HFFc6 (cell line): ENCODE results near the gene ATP8A2. TPM values are rescaled to one million over a fixed set of nuclear protein-coding genes. Genes with fewer than 3 reads are reported as not detected.

Experiments used
- DNase-seq: peaks from one replicate; pipeline ENCODE4 v3.0.0-alpha.2; 2018
- H3K27ac Mint-ChIP-seq: 2 replicates; pipeline ENCODE4 v1.8.0; 2020; ENCODE audit warnings: mild to moderate bottlenecking, mixed read lengths
- H3K27me3 Mint-ChIP-seq: 2 replicates; pipeline ENCODE4 v1.8.0; 2021; ENCODE audit warnings: mild to moderate bottlenecking, moderate library complexity, mixed read lengths; ENCODE audit not compliant: insufficient read depth
- H3K36me3 Mint-ChIP-seq: 2 replicates; pipeline ENCODE4 v1.8.0; 2021; ENCODE audit warnings: low read depth, mixed read lengths
- H3K4me1 Mint-ChIP-seq: 2 replicates; pipeline ENCODE4 v1.8.0; 2020; ENCODE audit warnings: low read depth, mixed read lengths
- H3K4me3 Mint-ChIP-seq: 2 replicates; pipeline ENCODE4 v1.8.0; 2020; ENCODE audit warnings: mild to moderate bottlenecking, moderate library complexity, mixed read lengths
- H3K9me3 Mint-ChIP-seq: 2 replicates; pipeline ENCODE4 v1.8.0; 2020; ENCODE audit warnings: mild to moderate bottlenecking, mixed read lengths
- CTCF ChIP-seq: fragments of 200-600 bp; sonication (generic); IDR thresholded peaks from 2 replicates; pipeline ENCODE4 v1.5.0; 2021; ENCODE audit warnings: antibody characterized with exemption, mild to moderate bottlenecking
- total RNA-seq, 6 experiments: library from RNA; stranded (reverse); fragmentation: NEBNext Ultra II Directional; extraction: Animal tissue kit (Norgen Biotek cat#: 25700); gene quantifications; 2 replicates in 1 of 6; 3 replicates in 5 of 6; pipeline ENCODE4 v1.2.3, GENCODE V29; 2021

The ATP8A2 gene
- total RNA-seq, 6 experiments from 2014 or later, result 0.02 TPM; not detected in 5

GRCh38 chr13:25432691-25433090 lies 60.9 kb downstream of the ATP8A2 start:
- no peak overlapping the region for H3K4me3 Mint-ChIP-seq
- no peak for DNase-seq
- no peaks in the 10 kb centered on the region for H3K36me3 Mint-ChIP-seq
- H3K9me3 Mint-ChIP-seq, result peaks cover 23% of the 10 kb centered on the region
- H3K4me1 Mint-ChIP-seq, result no peaks in the 10 kb centered on the region
- no peaks in the 10 kb centered on the region; the same call in 1 of the 2 replicates for H3K27me3 Mint-ChIP-seq
- H3K27ac Mint-ChIP-seq, result no peak overlapping the region
- no peak for TF ChIP-seq CTCF

- TF ChIP-seq CTCF, result no peak
- peaks cover 14% of the 10 kb centered on the region for H3K9me3 Mint-ChIP-seq
- no peak overlapping the region for H3K27ac Mint-ChIP-seq
- H3K4me1 Mint-ChIP-seq, result no peaks in the 10 kb centered on the region
- no peaks in the 10 kb centered on the region for H3K27me3 Mint-ChIP-seq
- no peak overlapping the region for H3K4me3 Mint-ChIP-seq
- no peaks in the 10 kb centered on the region for H3K36me3 Mint-ChIP-seq
- no peak for DNase-seq
Measured at GRCh38 chr13:25440061-25440460, 68.3 kb downstream of the ATP8A2 start.

GRCh38 chr13:25446261-25446660 lies 74.5 kb downstream of the ATP8A2 start:
- Mint-ChIP-seq H3K9me3 (peaks cover 39% of the 10 kb centered on the region), H3K36me3 (peaks cover under 1% of the 10 kb centered on the region; the same call in 1 of the 2 replicates), H3K4me3 (no peak overlapping the region), H3K4me1 (no peaks in the 10 kb centered on the region), H3K27me3 (no peaks in the 10 kb centered on the region), H3K27ac (no peak overlapping the region)
- no peak for TF ChIP-seq CTCF
- no peak for DNase-seq

GRCh38 chr13:25447396-25447795 lies 75.6 kb downstream of the ATP8A2 start:
- no peaks in the 10 kb centered on the region for H3K27me3 Mint-ChIP-seq

GRCh38 chr13:25453850-25454365 lies 82.1 kb downstream of the ATP8A2 start:
- Mint-ChIP-seq H3K36me3 (peaks cover 3% of the 10 kb centered on the region), H3K27me3 (no peaks in the 10 kb centered on the region), H3K27ac (no peak overlapping the region), H3K9me3 (peaks cover 49% of the 10 kb centered on the region), H3K4me3 (no peak overlapping the region), H3K4me1 (no peaks in the 10 kb centered on the region)
- no peak for DNase-seq
- TF ChIP-seq CTCF, result no peak

More at GRCh38 chr13:25447396-25447795, 75.6 kb downstream of the ATP8A2 start:
- TF ChIP-seq CTCF, result no peak
- H3K27ac Mint-ChIP-seq, result no peak overlapping the region
- no peaks in the 10 kb centered on the region for H3K4me1 Mint-ChIP-seq
- H3K4me3 Mint-ChIP-seq, result no peak overlapping the region
- H3K9me3 Mint-ChIP-seq, result peaks cover 43% of the 10 kb centered on the region
- no peak for DNase-seq
- H3K36me3 Mint-ChIP-seq, result peaks cover 3% of the 10 kb centered on the region; the same call in 1 of the 2 replicates

- no peaks in the 10 kb centered on the region for H3K4me1 Mint-ChIP-seq
- no peak overlapping the region for H3K27ac Mint-ChIP-seq
- H3K4me3 Mint-ChIP-seq, result no peak overlapping the region
- no peak for TF ChIP-seq CTCF
- peaks cover 3% of the 10 kb centered on the region for H3K36me3 Mint-ChIP-seq
- DNase-seq, result no peak
- no peaks in the 10 kb centered on the region for H3K27me3 Mint-ChIP-seq
- peaks cover 50% of the 10 kb centered on the region for H3K9me3 Mint-ChIP-seq
Measured at GRCh38 chr13:25455146-25455545, 83.4 kb downstream of the ATP8A2 start.
